BLaER1 (cell line): Measurements from ENCODE around the gene ITPRID2.

Experiments used
- H3K27ac ChIP-seq: shearing (Covaris generic); formaldehyde crosslinking; 2 replicates; pipeline ENCODE4 v1.8.1; 2022
- H3K27me3 ChIP-seq: shearing (Covaris generic); formaldehyde crosslinking; 2 replicates; pipeline ENCODE4 v1.8.1; 2022
- H3K36me3 ChIP-seq: shearing (Covaris generic); formaldehyde crosslinking; 2 replicates; pipeline ENCODE4 v1.8.1; 2022
- H3K4me1 ChIP-seq: shearing (Covaris generic); formaldehyde crosslinking; 2 replicates; pipeline ENCODE4 v1.8.1; 2022
- H3K4me2 ChIP-seq: shearing (Covaris generic); formaldehyde crosslinking; 2 replicates; pipeline ENCODE4 v1.8.1; 2022
- H3K4me3 ChIP-seq: shearing (Covaris generic); formaldehyde crosslinking; 2 replicates; pipeline ENCODE4 v1.8.1; 2022
- H3K9ac ChIP-seq: shearing (Covaris generic); formaldehyde crosslinking; 2 replicates; pipeline ENCODE4 v1.8.1; 2022
- H3K9me3 ChIP-seq: shearing (Covaris generic); formaldehyde crosslinking; 2 replicates; pipeline ENCODE4 v1.8.1; 2022
- H4K20me1 ChIP-seq: shearing (Covaris generic); formaldehyde crosslinking; 2 replicates; pipeline ENCODE4 v1.8.1; 2022
- Cebpa-rat ChIP-seq: shearing (Covaris generic); IDR thresholded peaks from 2 replicates; pipeline ENCODE4 v1.8.1; 2022

Gene ITPRID2

GRCh38 chr2:181879295-181879694 is 12.2 kb upstream of the ITPRID2 start:
- Histone ChIP-seq H3K36me3 (no peaks in the 10 kb centered on the region), H3K27ac (no peak overlapping the region), H3K27me3 (no peaks in the 10 kb centered on the region), H3K9ac (no peak overlapping the region), H4K20me1 (no peaks in the 10 kb centered on the region), H3K4me2 (no peak overlapping the region), H3K4me1 (no peaks in the 10 kb centered on the region), H3K4me3 (no peak overlapping the region), H3K9me3 (no peaks in the 10 kb centered on the region)
- no peak for TF ChIP-seq Cebpa-rat

GRCh38 chr2:181882246-181883020 is 9.1 kb upstream of the ITPRID2 start:
- H3K27ac ChIP-seq, result no peak overlapping the region
- H3K27me3 ChIP-seq, result no peaks in the 10 kb centered on the region
- no peak overlapping the region for H3K9ac ChIP-seq
- no peaks in the 10 kb centered on the region for H4K20me1 ChIP-seq
- no peaks in the 10 kb centered on the region for H3K4me1 ChIP-seq
- no peaks in the 10 kb centered on the region for H3K9me3 ChIP-seq
- no peak overlapping the region for H3K4me2 ChIP-seq
- TF ChIP-seq Cebpa-rat, result no peak
- H3K4me3 ChIP-seq, result no peak overlapping the region
- H3K36me3 ChIP-seq, result no peaks in the 10 kb centered on the region

- Histone ChIP-seq H3K4me3 (no peak overlapping the region), H3K36me3 (no peaks in the 10 kb centered on the region), H3K27me3 (no peaks in the 10 kb centered on the region), H3K9me3 (no peaks in the 10 kb centered on the region), H4K20me1 (no peaks in the 10 kb centered on the region), H3K27ac (no peak overlapping the region), H3K9ac (no peak overlapping the region), H3K4me2 (no peak overlapping the region), H3K4me1 (no peaks in the 10 kb centered on the region)
- no peak for TF ChIP-seq Cebpa-rat
Observed at GRCh38 chr2:181884601-181885000, 6.9 kb upstream of the ITPRID2 start.

GRCh38 chr2:181885096-181885495 is 6.4 kb upstream of the ITPRID2 start:
- H3K4me2 ChIP-seq, result no peak overlapping the region
- no peaks in the 10 kb centered on the region for H3K4me1 ChIP-seq
- H3K27ac ChIP-seq, result no peak overlapping the region
- no peaks in the 10 kb centered on the region for H3K9me3 ChIP-seq
- no peaks in the 10 kb centered on the region for H3K27me3 ChIP-seq
- H4K20me1 ChIP-seq, result no peaks in the 10 kb centered on the region
- H3K9ac ChIP-seq, result no peak overlapping the region
- H3K4me3 ChIP-seq, result no peak overlapping the region
- H3K36me3 ChIP-seq, result no peaks in the 10 kb centered on the region
- no peak for TF ChIP-seq Cebpa-rat

- H3K4me1 ChIP-seq, result no peaks in the 10 kb centered on the region
- no peak overlapping the region for H3K4me2 ChIP-seq
- H4K20me1 ChIP-seq, result no peaks in the 10 kb centered on the region
- no peak for TF ChIP-seq Cebpa-rat
- no peak overlapping the region for H3K4me3 ChIP-seq
- H3K9me3 ChIP-seq, result no peaks in the 10 kb centered on the region
- H3K36me3 ChIP-seq, result no peaks in the 10 kb centered on the region
- H3K27me3 ChIP-seq, result no peaks in the 10 kb centered on the region
- no peak overlapping the region for H3K27ac ChIP-seq
- no peak overlapping the region for H3K9ac ChIP-seq
Observed at GRCh38 chr2:181886192-181886591, 5.3 kb upstream of the ITPRID2 start.

GRCh38 chr2:181887045-181887444 is 4.5 kb upstream of the ITPRID2 start:
- H3K4me1 ChIP-seq, result no peaks in the 10 kb centered on the region
- TF ChIP-seq Cebpa-rat, result no peak
- no peak overlapping the region for H3K27ac ChIP-seq
- H3K9ac ChIP-seq, result no peak overlapping the region
- no peak overlapping the region for H3K4me2 ChIP-seq
- no peaks in the 10 kb centered on the region for H3K36me3 ChIP-seq
- H4K20me1 ChIP-seq, result no peaks in the 10 kb centered on the region
- no peaks in the 10 kb centered on the region for H3K27me3 ChIP-seq
- no peaks in the 10 kb centered on the region for H3K9me3 ChIP-seq
- H3K4me3 ChIP-seq, result no peak overlapping the region

- no peaks in the 10 kb centered on the region for H3K36me3 ChIP-seq
- no peak for TF ChIP-seq Cebpa-rat
- peaks cover 17% of the 10 kb centered on the region for H3K4me1 ChIP-seq
- H3K9ac ChIP-seq, result no peak overlapping the region
- peaks cover 19% of the 10 kb centered on the region for H4K20me1 ChIP-seq
- H3K4me3 ChIP-seq, result no peak overlapping the region
- H3K27me3 ChIP-seq, result no peaks in the 10 kb centered on the region
- H3K4me2 ChIP-seq, result no peak overlapping the region
- no peaks in the 10 kb centered on the region for H3K9me3 ChIP-seq
- H3K27ac ChIP-seq, result no peak overlapping the region
Observed at GRCh38 chr2:181889776-181890175, 1.8 kb upstream of the ITPRID2 start.

GRCh38 chr2:181890271-181890670 is 1.3 kb upstream of the ITPRID2 start:
- Histone ChIP-seq H3K4me3 (no peak overlapping the region), H4K20me1 (peaks cover 23% of the 10 kb centered on the region), H3K27ac (no peak overlapping the region), H3K4me1 (peaks cover 22% of the 10 kb centered on the region), H3K9ac (no peak overlapping the region), H3K4me2 (no peak overlapping the region), H3K27me3 (no peaks in the 10 kb centered on the region), H3K36me3 (no peaks in the 10 kb centered on the region), H3K9me3 (no peaks in the 10 kb centered on the region)
- no peak for TF ChIP-seq Cebpa-rat

GRCh38 chr2:181891966-181892798 is 652 bp downstream of the ITPRID2 start:
- Histone ChIP-seq H3K4me2 (peak overlapping the region; percentile 73), H3K4me3 (peak overlapping the region; percentile 85), H3K36me3 (peaks cover 11% of the 10 kb centered on the region; the same call in 1 of the 2 replicates), H4K20me1 (peaks cover 35% of the 10 kb centered on the region), H3K27me3 (no peaks in the 10 kb centered on the region), H3K27ac (peak overlapping the region; percentile 92), H3K9ac (peak overlapping the region; percentile 89), H3K4me1 (peaks cover 33% of the 10 kb centered on the region), H3K9me3 (no peaks in the 10 kb centered on the region)
- no peak for TF ChIP-seq Cebpa-rat

GRCh38 chr2:181892799-181893435 is 1.4 kb downstream of the ITPRID2 start:
- TF ChIP-seq Cebpa-rat, result no peak
- Histone ChIP-seq H3K4me3 (peak overlapping the region; percentile 85), H4K20me1 (peaks cover 35% of the 10 kb centered on the region), H3K36me3 (peaks cover 11% of the 10 kb centered on the region; the same call in 1 of the 2 replicates), H3K9me3 (no peaks in the 10 kb centered on the region), H3K27ac (peak overlapping the region; percentile 92), H3K9ac (peak overlapping the region; percentile 89), H3K4me2 (peak overlapping the region; percentile 73), H3K27me3 (no peaks in the 10 kb centered on the region), H3K4me1 (peaks cover 33% of the 10 kb centered on the region)
